Measurements from ENCODE around the gene MTARC2. TPM values are rescaled to one million over a fixed set of nuclear protein-coding genes. Genes with fewer than 3 reads are reported as not detected.

Gene MTARC2
- total RNA-seq, 4 donors from 2014 or later = 1.5 to 6.7 (median 6.1) TPM

- Histone ChIP-seq H3K4me3 (no peak overlapping the region), H3K27ac (no peak overlapping the region), H3K27me3 (no peaks in the 10 kb centered on the region), H3K9me3 (no peaks in the 10 kb centered on the region), H3K4me1 (peaks cover 0 to 12% (median 0%) of the 10 kb centered on the region in 3 donors), H3K36me3 (no peaks in the 10 kb centered on the region)
- 62 to 70% methylated on average over 5 of the region's 5 CpGs for WGBS, 2 donors
- TF ChIP-seq POLR2A (IDR thresholded peaks at IDR 0.05) (no peak), CTCF (IDR thresholded peaks at IDR 0.05) (no peak)
- intact Hi-C loops (cut with DNase I) = loop anchor here (10.0 kb wide), 2 partner anchors 393 to 623 kb away; no protein-coding TSS in a partner anchor
- no peak for DNase-seq
Measured at GRCh38 chr1:220811695-220812094, 63.6 kb downstream of the MTARC2 start.

- H3K4me1 ChIP-seq = peaks cover 0 to 12% (median 0%) of the 10 kb centered on the region in 3 donors
- intact Hi-C loops (cut with DNase I) = loop anchor here (10.0 kb wide), 2 partner anchors 392 to 622 kb away; no protein-coding TSS in a partner anchor
- no peaks in the 10 kb centered on the region for H3K9me3 ChIP-seq
- WGBS, 2 donors = 62 to 84% methylated on average over 6 of the region's 6 CpGs
- TF ChIP-seq CTCF (IDR thresholded peaks at IDR 0.05) (no peak), POLR2A (IDR thresholded peaks at IDR 0.05) (no peak)
- H3K36me3 ChIP-seq = no peaks in the 10 kb centered on the region
- H3K4me3 ChIP-seq = no peak overlapping the region
- no peak for DNase-seq
- no peaks in the 10 kb centered on the region for H3K27me3 ChIP-seq
- H3K27ac ChIP-seq = no peak overlapping the region
Measured at GRCh38 chr1:220812308-220812707, 64.2 kb downstream of the MTARC2 start.

- Histone ChIP-seq H3K4me1 (peaks cover 0 to 12% (median 2%) of the 10 kb centered on the region in 3 donors), H3K27me3 (no peaks in the 10 kb centered on the region), H3K36me3 (no peaks in the 10 kb centered on the region), H3K9me3 (no peaks in the 10 kb centered on the region), H3K4me3 (no peak overlapping the region), H3K27ac (no peak overlapping the region)
- 78 to 89% methylated on average over 5 to 12 of the region's 12 CpGs for WGBS, 2 donors
- no peak for TF ChIP-seq POLR2A (IDR thresholded peaks at IDR 0.05)
- no peak for TF ChIP-seq CTCF (IDR thresholded peaks at IDR 0.05)
- intact Hi-C loops (cut with DNase I) = loop anchor here (10.0 kb wide), 2 partner anchors 392 to 622 kb away; no protein-coding TSS in a partner anchor
- no peak for DNase-seq
Measured at GRCh38 chr1:220813013-220813412, 64.9 kb downstream of the MTARC2 start.

GRCh38 chr1:220815409-220815808 lies 67.3 kb downstream of the MTARC2 start:
- no peaks in the 10 kb centered on the region for H3K9me3 ChIP-seq
- no peak for TF ChIP-seq CTCF (IDR thresholded peaks at IDR 0.05)
- peaks cover 0 to 14% (median 9%) of the 10 kb centered on the region in 3 donors for H3K4me1 ChIP-seq
- H3K27me3 ChIP-seq = no peaks in the 10 kb centered on the region
- WGBS, 2 donors = 42 to 67% methylated on average over 2 of the region's 2 CpGs
- no peaks in the 10 kb centered on the region for H3K36me3 ChIP-seq
- no peak overlapping the region for H3K27ac ChIP-seq
- intact Hi-C loops (cut with DNase I) = loop anchor here (10.0 kb wide), 2 partner anchors 389 to 619 kb away; no protein-coding TSS in a partner anchor
- no peak overlapping the region for H3K4me3 ChIP-seq
- DNase-seq = no peak

- 77 to 80% methylated on average over 1 of the region's 1 CpG for WGBS, 2 donors
- intact Hi-C loops (cut with DNase I) = loop anchor here (10.0 kb wide), 2 partner anchors 387 to 617 kb away; no protein-coding TSS in a partner anchor
- Histone ChIP-seq H3K27me3 (no peaks in the 10 kb centered on the region), H3K4me1 (peaks cover 0 to 11% (median 9%) of the 10 kb centered on the region in 3 donors), H3K4me3 (no peak overlapping the region), H3K27ac (peak overlapping the region in 3 of 4 donors; percentile 60 to 82 (median 82)), H3K9me3 (no peaks in the 10 kb centered on the region), H3K36me3 (no peaks in the 10 kb centered on the region)
- DNase-seq = no peak
- TF ChIP-seq POLR2A (IDR thresholded peaks at IDR 0.05) (no peak), CTCF (IDR thresholded peaks at IDR 0.05) (no peak)
Measured at GRCh38 chr1:220817907-220818306, 69.8 kb downstream of the MTARC2 start.

Data from esophagus squamous epithelium (tissue), 5 donors.